ENCODE data around the gene SDF2. TPM values are rescaled to one million over a fixed set of nuclear protein-coding genes. Genes with fewer than 3 reads are reported as not detected.

The SDF2 gene
- total RNA-seq, 4 donors from 2014 or later = 36.6 to 47.4 (median 38.0) TPM

DNA sequence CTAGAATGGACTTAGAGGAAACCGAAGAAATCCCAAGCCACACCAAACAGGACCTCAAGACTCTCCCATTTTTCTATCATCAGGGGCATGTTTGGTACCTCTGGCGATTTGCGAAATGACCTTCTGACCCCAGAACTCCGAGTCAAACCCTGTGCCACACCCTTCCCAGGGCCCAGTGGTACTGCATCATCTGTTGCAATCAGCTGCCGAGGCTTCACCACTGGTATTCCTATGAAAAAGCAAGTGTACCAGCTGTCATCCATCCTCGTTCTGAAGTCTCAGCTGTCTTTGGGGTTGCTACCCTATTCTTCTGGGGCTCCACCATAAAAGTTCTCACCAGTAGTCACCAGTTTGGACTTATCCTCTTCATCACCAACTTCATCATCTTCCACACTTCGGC lies 45.4 kb downstream of the SDF2 start:
- peak in 1 of 2 donors; percentile 61 for DNase-seq (ENCODE audit: low spot score in 2 of 2)
- H3K4me3 ChIP-seq (ENCODE audit: low read depth, poor library complexity, severe bottlenecking) = no peak overlapping the region
- TF ChIP-seq, protein P1, sequence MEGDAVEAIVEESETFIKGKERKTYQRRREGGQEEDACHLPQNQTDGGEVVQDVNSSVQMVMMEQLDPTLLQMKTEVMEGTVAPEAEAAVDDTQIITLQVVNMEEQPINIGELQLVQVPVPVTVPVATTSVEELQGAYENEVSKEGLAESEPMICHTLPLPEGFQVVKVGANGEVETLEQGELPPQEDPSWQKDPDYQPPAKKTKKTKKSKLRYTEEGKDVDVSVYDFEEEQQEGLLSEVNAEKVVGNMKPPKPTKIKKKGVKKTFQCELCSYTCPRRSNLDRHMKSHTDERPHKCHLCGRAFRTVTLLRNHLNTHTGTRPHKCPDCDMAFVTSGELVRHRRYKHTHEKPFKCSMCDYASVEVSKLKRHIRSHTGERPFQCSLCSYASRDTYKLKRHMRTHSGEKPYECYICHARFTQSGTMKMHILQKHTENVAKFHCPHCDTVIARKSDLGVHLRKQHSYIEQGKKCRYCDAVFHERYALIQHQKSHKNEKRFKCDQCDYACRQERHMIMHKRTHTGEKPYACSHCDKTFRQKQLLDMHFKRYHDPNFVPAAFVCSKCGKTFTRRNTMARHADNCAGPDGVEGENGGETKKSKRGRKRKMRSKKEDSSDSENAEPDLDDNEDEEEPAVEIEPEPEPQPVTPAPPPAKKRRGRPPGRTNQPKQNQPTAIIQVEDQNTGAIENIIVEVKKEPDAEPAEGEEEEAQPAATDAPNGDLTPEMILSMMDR (IDR thresholded peaks at IDR 0.05) = no peak
- TF ChIP-seq POLR2A (IDR thresholded peaks at IDR 0.05) = no peak
- intact Hi-C loops (cut with DNase I; ENCODE audit: low total_unique reads) = no loop called here
- WGBS, 2 donors = 78 to 87% methylated on average over 7 of the region's 7 CpGs

DNA sequence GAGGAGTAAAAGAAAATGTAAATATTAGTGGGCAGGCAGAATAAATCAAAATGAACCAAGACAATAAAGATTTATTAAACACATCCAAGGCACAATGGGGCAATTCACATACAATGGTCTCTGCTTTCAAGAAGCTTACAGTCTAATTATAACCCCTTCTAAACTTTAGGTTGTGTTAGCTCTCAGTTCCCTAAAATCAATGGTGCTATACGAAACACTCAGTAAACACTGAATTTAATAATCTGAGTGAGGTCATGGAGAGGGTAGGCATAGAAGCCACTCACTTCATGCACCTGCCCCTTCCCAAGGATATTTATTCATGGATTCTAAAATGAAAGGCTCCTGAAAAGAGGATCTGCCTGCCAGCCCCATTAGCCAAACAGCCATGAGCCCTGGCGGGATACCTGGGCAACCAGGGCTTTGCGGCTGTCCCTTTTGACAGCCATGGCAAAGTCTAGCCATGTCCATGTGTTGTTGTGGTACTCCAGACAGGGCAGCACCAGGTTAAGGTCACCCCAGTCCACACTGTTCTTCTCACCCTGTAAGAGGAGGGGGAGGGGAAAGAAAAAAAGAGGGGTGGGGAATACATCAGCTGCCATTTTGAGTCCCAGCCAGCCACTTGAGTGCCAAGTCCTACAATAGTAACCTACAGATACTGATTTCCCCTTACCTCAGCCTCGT lies 46.3 kb downstream of the SDF2 start:
- H3K4me3 ChIP-seq (ENCODE audit: low read depth, poor library complexity, severe bottlenecking) = no peak overlapping the region
- intact Hi-C loops (cut with DNase I; ENCODE audit: low total_unique reads) = no loop called here
- WGBS, 2 donors = 88% methylated on average over 4 of the region's 4 CpGs
- peak in 1 of 2 donors; percentile 53 for DNase-seq (ENCODE audit: low spot score in 2 of 2)
- no peak for TF ChIP-seq POLR2A (IDR thresholded peaks at IDR 0.05)
- TF ChIP-seq, protein P1 (IDR thresholded peaks at IDR 0.05) = no peak

DNA sequence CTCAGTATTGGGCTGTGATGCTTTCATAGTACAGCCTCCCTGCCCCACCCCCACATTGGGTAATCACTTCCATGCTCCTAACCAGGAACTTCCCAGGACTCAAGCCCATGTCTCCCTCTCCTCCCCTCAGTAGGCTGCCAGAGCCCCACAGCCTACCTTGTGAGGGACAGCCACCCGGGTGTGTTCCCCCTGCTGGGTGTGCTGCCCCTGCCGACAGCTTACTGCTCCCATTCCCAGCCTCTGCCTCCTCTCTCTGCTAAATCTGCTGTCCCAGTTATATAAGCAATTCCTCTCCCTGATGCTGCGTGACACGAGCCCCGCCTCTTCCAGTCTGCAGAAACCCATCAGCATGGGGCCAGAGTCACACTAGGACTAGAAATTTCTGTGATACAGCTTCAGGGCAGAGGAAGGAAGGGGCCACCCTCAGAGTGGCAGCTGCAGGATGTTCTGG lies 47.8 kb downstream of the SDF2 start, which contains the start of gene RSKR:
Gene RSKR, minus strand, starts transcription at position 255 of the 451 bp plus-strand sequence. Its CDS starts 24 bp downstream, at position 231.
- DNase-seq (ENCODE audit: low spot score in 2 of 2) = no peak
- TF ChIP-seq, protein P1 (IDR thresholded peaks at IDR 0.05) = no peak
- TF ChIP-seq POLR2A (IDR thresholded peaks at IDR 0.05) = no peak
- H3K4me3 ChIP-seq (ENCODE audit: low read depth, poor library complexity, severe bottlenecking) = no peak within 1 kb of the TSS
- intact Hi-C loops (cut with DNase I; ENCODE audit: low total_unique reads) = no loop called here
- WGBS, 2 donors = 66 to 75% methylated on average over 5 of the region's 5 CpGs

DNA sequence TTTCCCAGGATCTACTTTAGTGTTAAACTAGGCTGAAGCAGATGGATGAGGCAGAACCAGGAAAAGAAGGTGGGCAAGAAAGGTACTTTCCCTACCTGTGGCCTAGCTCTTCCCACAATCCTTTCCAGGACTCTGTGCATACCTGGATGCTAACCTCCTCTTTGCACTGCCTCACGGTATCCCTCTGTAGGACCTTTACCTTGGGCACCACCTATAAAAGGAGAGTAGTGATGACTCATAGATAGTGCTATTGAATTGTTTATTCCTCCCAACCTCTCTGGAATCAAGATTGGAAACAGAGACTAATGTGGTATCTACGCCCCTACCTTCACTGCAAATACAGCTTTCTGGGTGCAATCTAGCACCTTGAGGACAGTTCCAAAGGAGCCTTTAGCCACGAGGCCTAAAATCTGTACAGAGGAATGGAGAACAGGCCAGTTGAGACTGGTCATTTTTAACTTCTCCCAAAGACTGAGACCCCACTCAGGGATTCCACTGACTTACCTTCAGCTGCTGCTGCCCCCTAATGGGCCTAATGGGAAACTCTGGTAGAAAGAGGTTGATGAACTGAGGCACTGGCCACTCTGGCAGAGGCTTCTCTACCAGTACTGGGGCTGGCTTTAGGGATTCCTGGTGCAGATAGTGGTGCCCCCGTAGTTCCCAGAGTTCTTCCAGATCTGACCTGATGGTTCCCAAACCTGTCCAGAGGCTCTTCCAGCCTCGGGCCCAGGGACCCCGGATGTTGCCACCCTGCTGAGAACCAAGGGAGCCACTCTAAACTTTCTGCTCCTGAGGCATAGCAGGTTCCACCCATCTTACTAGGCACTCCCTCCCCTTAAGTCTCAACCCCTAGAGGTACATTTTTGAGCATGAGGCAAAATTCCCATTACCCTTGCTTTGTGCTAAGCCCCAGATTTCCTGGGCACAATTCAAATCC lies 48.5 kb downstream of the SDF2 start:
- TF ChIP-seq POLR2A (IDR thresholded peaks at IDR 0.05) = no peak
- TF ChIP-seq, protein P1 (IDR thresholded peaks at IDR 0.05) = no peak
- WGBS, 2 donors = 79 to 87% methylated on average over 6 of the region's 6 CpGs
- H3K4me3 ChIP-seq (ENCODE audit: low read depth, poor library complexity, severe bottlenecking) = no peak overlapping the region
- intact Hi-C loops (cut with DNase I; ENCODE audit: low total_unique reads) = no loop called here
- DNase-seq (ENCODE audit: low spot score in 2 of 2) = no peak

DNA sequence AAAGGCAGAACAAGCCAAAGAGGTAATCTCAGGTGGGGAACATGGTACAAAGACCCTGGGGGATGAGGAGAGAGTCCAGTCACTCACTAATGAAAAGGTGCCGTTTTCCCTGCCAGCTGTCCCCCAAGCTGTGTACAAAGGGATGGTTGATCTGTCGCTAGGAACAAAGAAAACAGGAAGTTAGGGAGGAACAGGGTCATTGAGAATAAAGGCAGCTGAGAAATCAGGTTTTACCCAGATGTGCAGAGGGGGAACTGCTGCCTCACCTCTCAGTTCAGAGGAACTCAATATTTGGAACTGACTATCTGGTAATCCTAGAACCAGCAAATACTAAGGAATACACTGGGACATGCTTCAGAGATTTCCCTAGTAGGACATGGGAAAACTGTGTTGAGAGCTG lies 49.2 kb downstream of the SDF2 start:
- intact Hi-C loops (cut with DNase I; ENCODE audit: low total_unique reads) = no loop called here
- DNase-seq (ENCODE audit: low spot score in 2 of 2) = no peak
- H3K4me3 ChIP-seq (ENCODE audit: low read depth, poor library complexity, severe bottlenecking) = no peak overlapping the region
- WGBS, 2 donors = 55 to 60% methylated on average over 2 of the region's 2 CpGs
- TF ChIP-seq, protein P1 (IDR thresholded peaks at IDR 0.05) = no peak
- TF ChIP-seq POLR2A (IDR thresholded peaks at IDR 0.05) = no peak
